K562 (cell line): ENCODE data around the gene ACTN3. TPM values are rescaled to one million over a fixed set of nuclear protein-coding genes. Genes with fewer than 3 reads are reported as not detected.

ENCODE experiments used
- ARID3A ChIP-seq: IDR thresholded peaks from 2 replicates; pipeline ENCODE4 v1.6.1; 2012; ENCODE audit warnings: low read depth, low read length, improper control_type of control experiment, borderline replicate concordance
- BHLHE40 ChIP-seq: IDR thresholded peaks from 2 replicates; pipeline ENCODE4 v1.6.1; 2011; ENCODE audit warnings: low read length, improper control_type of control experiment
- ERF ChIP-seq: fragments of 450-650 bp; formaldehyde crosslinking; IDR thresholded peaks from 2 replicates; pipeline ENCODE4 v1.4.0; 2020; ENCODE audit warnings: mild to moderate bottlenecking, mixed read lengths
- GTF2F1 ChIP-seq: IDR thresholded peaks from 2 replicates; pipeline ENCODE4 v1.6.1; 2011; ENCODE audit warnings: low read depth, low read length, improper control_type of control experiment
- MCM2 ChIP-seq: fragments of 450-650 bp; IDR thresholded peaks from 2 replicates; pipeline ENCODE4 v1.6.1; 2017; ENCODE audit warnings: low read depth, mild to moderate bottlenecking
- MTA1 ChIP-seq: fragments of 450-650 bp; IDR thresholded peaks from 2 replicates; pipeline ENCODE4 v1.6.1; 2017; ENCODE audit warnings: borderline replicate concordance
- RBM14 ChIP-seq: fragments of 200-400 bp; formaldehyde crosslinking; IDR thresholded peaks from 2 replicates; pipeline ENCODE4 v1.6.1; 2018; ENCODE audit warnings: low read depth, mild to moderate bottlenecking, low read length, moderate library complexity, borderline replicate concordance; ENCODE audit not compliant: insufficient read depth
- REST ChIP-seq, 2 experiments: fragments of 450-650 bp; formaldehyde crosslinking in 1 of 2; IDR thresholded peaks; 2 replicates each; pipeline versions ENCODE4 v1.4.0 to v1.6.1; 2014 to 2020; ENCODE audit warnings: mild to moderate bottlenecking in 2 of 2, borderline replicate concordance in 1 of 2, low read depth in 1 of 2
- SAFB2 ChIP-seq: fragments of 200-400 bp; formaldehyde crosslinking; IDR thresholded peaks from 2 replicates; pipeline ENCODE4 v1.6.1; 2018; ENCODE audit warnings: borderline replicate concordance, low read length, low read depth, moderate library complexity; ENCODE audit not compliant: severe bottlenecking
- SIX5 ChIP-seq, 2 experiments: IDR thresholded peaks; 2 replicates each; pipeline ENCODE4 v1.6.1; 2011; ENCODE audit warnings: low read length in 2 of 2, borderline replicate concordance in 1 of 2, low read depth in 1 of 2, mild to moderate bottlenecking in 1 of 2, moderate library complexity in 1 of 2; ENCODE audit not compliant: insufficient read depth in 1 of 2
- SNAPC5 ChIP-seq: fragments of 250-450 bp; sonication (Bioruptor Pico); IDR thresholded peaks from 2 replicates; pipeline ENCODE4 v1.8.0; 2021; ENCODE audit warnings: moderate library complexity, mild to moderate bottlenecking, inconsistent platforms
- TSHZ1 ChIP-seq: fragments of 250-450 bp; sonication (Bioruptor Pico); IDR thresholded peaks from 2 replicates; pipeline ENCODE4 v1.4.0; 2020; ENCODE audit warnings: mild to moderate bottlenecking, moderate library complexity
- ZNF253 ChIP-seq: fragments of 250-450 bp; sonication (Bioruptor Pico); conservative IDR thresholded peaks from 2 replicates; pipeline ENCODE4 v1.6.1; 2021; ENCODE audit warnings: mild to moderate bottlenecking
- ZNF75A ChIP-seq: fragments of 450-650 bp; formaldehyde crosslinking; IDR thresholded peaks from 2 replicates; pipeline ENCODE4 v1.4.0; 2020; ENCODE audit warnings: mild to moderate bottlenecking
- polyA plus RNA-seq, 8 experiments: library from polyadenylated mRNA; depleted of rRNA in 4 of 8; stranded (reverse) in 5 of 8; unstranded in 3 of 8; fragments of >200 nt; fragmentation: Nextera tagmentation in 2 of 8; fragmentation: Illumina TruSeq in 1 of 8; extraction: Ambion mirVana in 2 of 8; extraction: Trizol in 1 of 8; gene quantifications; 2 replicates each; pipeline versions ENCODE4 v1.2.1 to v1.2.3, GENCODE V29; 2011 to 2014; ENCODE audit warnings: inconsistent platforms in 1 of 8, missing spikeins in 1 of 8
- total RNA-seq, 7 experiments: library from RNA; depleted of rRNA in 6 of 7; stranded (reverse); fragments of >200 nt in 6 of 7; fragmentation: Illumina TruSeq in 2 of 7; extraction: Trizol in 2 of 7; gene quantifications; 2 replicates each; pipeline versions ENCODE4 v1.2.1 to v1.2.3, GENCODE V29; 2011 to 2021; ENCODE audit warnings: low replicate concordance in 1 of 7

ACTN3 gene
- total and polyA plus RNA-seq, 9 of the 15 experiments (the other 6 are each of a cell fraction or from before 2014, with no cell fraction given), result not detected

GRCh38 chr11:66546368-66546965 is at the start of gene ACTN3 (continued):
- no peak for TF ChIP-seq MCM2
- TF ChIP-seq RBM14, result no peak
- TF ChIP-seq MTA1, result no peak
- TF ChIP-seq ZNF75A (CRISPR knock-in tag), result no peak
- no peak for TF ChIP-seq ARID3A
- no peak for TF ChIP-seq TSHZ1 (CRISPR knock-in tag)
- TF ChIP-seq SAFB2, result no peak
- TF ChIP-seq REST (IDR thresholded peaks at IDR 0.05; ENCODE audit: borderline replicate concordance), result no peak
- TF ChIP-seq REST (CRISPR knock-in tag; IDR thresholded peaks at IDR 0.05; ENCODE audit: low read depth), result no peak
- no peak for TF ChIP-seq GTF2F1
- TF ChIP-seq BHLHE40, result no peak
- TF ChIP-seq SNAPC5 (CRISPR knock-in tag), result no peak
- TF ChIP-seq ZNF253 (CRISPR knock-in tag), result no peak
- no peak for TF ChIP-seq SIX5 (IDR thresholded peaks at IDR 0.05; ENCODE audit: borderline replicate concordance in 1 of 2, insufficient read depth in 1 of 2, low read depth in 1 of 2, low read length in 2 of 2)
- no peak for TF ChIP-seq ERF (CRISPR knock-in tag)
